ENCODE results near the gene EHMT1. TPM values are rescaled to one million over a fixed set of nuclear protein-coding genes. Genes with fewer than 3 reads are reported as not detected.

The EHMT1 gene
- total and polyA plus RNA-seq, 2 donors (not counting 1 experiment from before 2014, with no cell fraction given) = 101 to 394 TPM

GRCh38 chr9:137589441-137590122 lies 29.2 kb upstream of the EHMT1 start:
- H3K27ac ChIP-seq (ENCODE audit: low read length in 2 of 2) = no peak overlapping the region

More at GRCh38 chr9:137589441-137590122, 29.2 kb upstream of the EHMT1 start:
- peaks cover 0 to 26% of the 10 kb centered on the region in 2 experiments for H3K36me3 ChIP-seq (replicated peaks in 1 of 2; ENCODE audit: control extremely low read depth in 1 of 2, control insufficient read depth in 1 of 2, extremely low read depth in 1 of 2, insufficient read depth in 2 of 2, low read length in 1 of 2)
- DNase-seq = peak; percentile 46
- H3K27me3 Mint-ChIP-seq = no peaks in the 10 kb centered on the region
- no peaks in the 10 kb centered on the region for H3K9me3 Mint-ChIP-seq (ENCODE audit: insufficient read depth)
- peak overlapping the region; percentile 9 to 58 (median 47) for H3K4me3 ChIP-seq (ENCODE audit: control extremely low read depth in 1 of 5, extremely low read depth in 1 of 5, insufficient read depth in 1 of 5, low read depth in 2 of 5, low read length in 4 of 5)
- TF ChIP-seq EZH2 (IDR thresholded peaks at IDR 0.05; ENCODE audit: borderline replicate concordance, insufficient read depth, low read depth, low read length, poor library complexity, severe bottlenecking) (no peak), CTCF (IDR thresholded peaks at IDR 0.05) (no peak)
- H3K27ac Mint-ChIP-seq = peak overlapping the region; percentile 63
- peaks cover 9 to 15% of the 10 kb centered on the region in 2 donors for H3K4me1 ChIP-seq (ENCODE audit: control insufficient read depth in 2 of 2, insufficient read depth in 2 of 2, low read length in 2 of 2)
- POLR2A ChIA-PET = no interaction called here
- 11% methylated on average over 57 of the region's 58 CpGs for WGBS (ENCODE audit: insufficient coverage)
- ATAC-seq (ENCODE audit: low read depth) = no peak
- H3K9me3 ChIP-seq (ENCODE audit: control extremely low read depth in 1 of 3, control insufficient read depth in 2 of 3, insufficient read depth in 1 of 3, low read length in 2 of 3) = no peaks in the 10 kb centered on the region
- H3K4me3 Mint-ChIP-seq = peak overlapping the region; percentile 85
- peak overlapping the region; percentile 56 for H3K9ac ChIP-seq (ENCODE audit: low read length)
- H3K79me2 ChIP-seq (ENCODE audit: control insufficient read depth, insufficient read depth, low read length) = peaks cover 13% of the 10 kb centered on the region
- CTCF ChIA-PET = interaction anchor here (2.0 kb wide), 1 partner anchor 83 kb away, joined by 6 read pairs; no protein-coding TSS in a partner anchor
- H3K27me3 ChIP-seq (replicated peaks in 1 of 4; ENCODE audit: control extremely low read depth in 1 of 4, control insufficient read depth in 3 of 4, insufficient read depth in 4 of 4, low read length in 3 of 4) = no peaks in the 10 kb centered on the region
- H2AFZ ChIP-seq (ENCODE audit: insufficient read depth, low read depth, low read length, poor library complexity, severe bottlenecking) = peak overlapping the region; percentile 54
- peaks cover 5% of the 10 kb centered on the region for H4K20me1 ChIP-seq (ENCODE audit: control insufficient read depth, insufficient read depth, low read length, poor library complexity, severe bottlenecking)
- peak overlapping the region; percentile 93 for H3K4me2 ChIP-seq (replicated peaks; ENCODE audit: low read depth, low read length, poor library complexity, severe bottlenecking)
- intact Hi-C loops (cut with micrococcal nuclease) = loop anchor here (1.0 to 2.0 kb wide), 4 partner anchors 11 to 39 kb away; partner anchors contain the start of genes ARRDC1, DPH7, MRPL41 and PNPLA7
- H3K4me1 Mint-ChIP-seq = peaks cover 12% of the 10 kb centered on the region
